Measurements from ENCODE around the gene PPP1R1A.

PPP1R1A gene

GRCh38 chr12:54627304-54627703, 38.8 kb upstream of the PPP1R1A start:
- TF ChIP-seq EZH2phosphoT487 (IDR thresholded peaks at IDR 0.05; ENCODE audit: borderline replicate concordance, low read length) (no peak), CTCF (IDR thresholded peaks at IDR 0.05; ENCODE audit: low read depth, low read length, poor library complexity, severe bottlenecking) (no peak)

GRCh38 chr12:54625598-54625997, 37.1 kb upstream of the PPP1R1A start:
- Histone ChIP-seq H3K4me3 (ENCODE audit: low read length) (no peak overlapping the region), H3K36me3 (ENCODE audit: control insufficient read depth, low read length) (no peaks in the 10 kb centered on the region), H3K9me3 (ENCODE audit: control insufficient read depth, insufficient read depth, low read length) (peaks cover 17% of the 10 kb centered on the region), H3K27ac (ENCODE audit: low read depth, low read length) (no peak overlapping the region), H3K4me1 (ENCODE audit: control insufficient read depth, low read length) (no peaks in the 10 kb centered on the region), H3F3A (ENCODE audit: control insufficient read depth, insufficient read depth) (no peaks in the 10 kb centered on the region), H3K79me2 (ENCODE audit: control insufficient read depth, low read length) (no peaks in the 10 kb centered on the region), H3K27me3 (ENCODE audit: control insufficient read depth, low read length) (peaks cover 15% of the 10 kb centered on the region), H3K9me2 (replicated peaks; ENCODE audit: control insufficient read depth, low read length) (no peaks in the 10 kb centered on the region), H4K20me1 (ENCODE audit: control insufficient read depth, insufficient read depth, low read depth, low read length) (no peaks in the 10 kb centered on the region), H3K4me2 (ENCODE audit: low read length) (no peak overlapping the region)
- TF ChIP-seq EZH2phosphoT487 (IDR thresholded peaks at IDR 0.05; ENCODE audit: borderline replicate concordance, low read length) (no peak), CTCF (IDR thresholded peaks at IDR 0.05; ENCODE audit: low read depth, low read length, poor library complexity, severe bottlenecking) (no peak)

More at GRCh38 chr12:54627304-54627703, 38.8 kb upstream of the PPP1R1A start:
- Histone ChIP-seq H4K20me1 (ENCODE audit: control insufficient read depth, insufficient read depth, low read depth, low read length) (no peaks in the 10 kb centered on the region), H3K4me2 (ENCODE audit: low read length) (no peak overlapping the region), H3K27me3 (ENCODE audit: control insufficient read depth, low read length) (peaks cover 10% of the 10 kb centered on the region), H3K36me3 (ENCODE audit: control insufficient read depth, low read length) (no peaks in the 10 kb centered on the region), H3K9me2 (replicated peaks; ENCODE audit: control insufficient read depth, low read length) (no peaks in the 10 kb centered on the region), H3K9me3 (ENCODE audit: control insufficient read depth, insufficient read depth, low read length) (peaks cover 17% of the 10 kb centered on the region), H3F3A (ENCODE audit: control insufficient read depth, insufficient read depth) (no peaks in the 10 kb centered on the region), H3K79me2 (ENCODE audit: control insufficient read depth, low read length) (no peaks in the 10 kb centered on the region), H3K4me1 (ENCODE audit: control insufficient read depth, low read length) (no peaks in the 10 kb centered on the region), H3K27ac (ENCODE audit: low read depth, low read length) (no peak overlapping the region), H3K4me3 (ENCODE audit: low read length) (no peak overlapping the region)

GRCh38 chr12:54624315-54625279, 36.1 kb upstream of the PPP1R1A start:
- Histone ChIP-seq H3F3A (ENCODE audit: control insufficient read depth, insufficient read depth) (no peaks in the 10 kb centered on the region), H4K20me1 (ENCODE audit: control insufficient read depth, insufficient read depth, low read depth, low read length) (no peaks in the 10 kb centered on the region), H3K9me2 (replicated peaks; ENCODE audit: control insufficient read depth, low read length) (no peaks in the 10 kb centered on the region), H3K36me3 (ENCODE audit: control insufficient read depth, low read length) (no peaks in the 10 kb centered on the region), H3K9me3 (ENCODE audit: control insufficient read depth, insufficient read depth, low read length) (peaks cover 17% of the 10 kb centered on the region), H3K4me2 (ENCODE audit: low read length) (no peak overlapping the region), H3K79me2 (ENCODE audit: control insufficient read depth, low read length) (no peaks in the 10 kb centered on the region), H3K27me3 (ENCODE audit: control insufficient read depth, low read length) (peaks cover 15% of the 10 kb centered on the region), H3K27ac (ENCODE audit: low read depth, low read length) (no peak overlapping the region), H3K4me1 (ENCODE audit: control insufficient read depth, low read length) (no peaks in the 10 kb centered on the region), H3K4me3 (ENCODE audit: low read length) (no peak overlapping the region)
- TF ChIP-seq EZH2phosphoT487 (IDR thresholded peaks at IDR 0.05; ENCODE audit: borderline replicate concordance, low read length) (no peak), CTCF (IDR thresholded peaks at IDR 0.05; ENCODE audit: low read depth, low read length, poor library complexity, severe bottlenecking) (no peak)
